GM21423 (cell line): ENCODE results near the gene PPM1M.

Experiments used
- ATAC-seq: cut with Tn5 transposase; IDR thresholded peaks from one replicate; pipeline ENCODE4 v1.9.1; 2021; ENCODE audit warnings: mild to moderate bottlenecking, moderate library complexity; ENCODE audit not compliant: unreplicated experiment

Gene PPM1M

GRCh38 chr3:52243791-52244628 lies 1.5 kb upstream of the PPM1M start:
- peak; percentile 33 for ATAC-seq

- no peak for ATAC-seq
Observed at GRCh38 chr3:52246264-52246620, 683 bp downstream of the PPM1M start.

- ATAC-seq, result no peak
Observed at GRCh38 chr3:52246728-52247408, 1.3 kb downstream of the PPM1M start.

- ATAC-seq, result no peak
Observed at GRCh38 chr3:52247409-52248164, 2.0 kb downstream of the PPM1M start.

GRCh38 chr3:52248165-52248541 lies 2.6 kb downstream of the PPM1M start:
- no peak for ATAC-seq

- ATAC-seq, result no peak
Observed at GRCh38 chr3:52248816-52249547, 3.4 kb downstream of the PPM1M start.

GRCh38 chr3:52249683-52250082 lies 4.1 kb downstream of the PPM1M start:
- ATAC-seq, result no peak

GRCh38 chr3:52250122-52250521 lies 4.6 kb downstream of the PPM1M start:
- no peak for ATAC-seq

GRCh38 chr3:52253314-52254304 lies 8.1 kb downstream of the PPM1M start:
- peak; percentile 87 for ATAC-seq

- no peak for ATAC-seq
Observed at GRCh38 chr3:52254608-52255007, 9.0 kb downstream of the PPM1M start.

- no peak for ATAC-seq
Observed at GRCh38 chr3:52256159-52256558, 10.6 kb downstream of the PPM1M start.

GRCh38 chr3:52256622-52257021 lies 11.1 kb downstream of the PPM1M start:
- ATAC-seq, result no peak

- no peak for ATAC-seq
Observed at GRCh38 chr3:52257911-52258310, 12.4 kb downstream of the PPM1M start.

- no peak for ATAC-seq
Observed at GRCh38 chr3:52259035-52259434, 13.5 kb downstream of the PPM1M start.

GRCh38 chr3:52259448-52259847 lies 13.9 kb downstream of the PPM1M start:
- ATAC-seq, result no peak

- ATAC-seq, result no peak
Observed at GRCh38 chr3:52262447-52262846, 16.9 kb downstream of the PPM1M start.

- ATAC-seq, result no peak
Observed at GRCh38 chr3:52265387-52265786, 19.8 kb downstream of the PPM1M start.

- no peak for ATAC-seq
Observed at GRCh38 chr3:52268036-52268435, 22.5 kb downstream of the PPM1M start.

GRCh38 chr3:52269776-52270175 lies 24.2 kb downstream of the PPM1M start:
- ATAC-seq, result no peak

- no peak for ATAC-seq
Observed at GRCh38 chr3:52270252-52270754, 24.7 kb downstream of the PPM1M start.
